Measurements from ENCODE around the gene DGKD. TPM values are rescaled to one million over a fixed set of nuclear protein-coding genes. Genes with fewer than 3 reads are reported as not detected.

Gene DGKD
- total and polyA plus RNA-seq, 7 donors: 59.4 to 365 (median 173) TPM

- Histone ChIP-seq H3K27me3 (ENCODE audit: insufficient read depth in 3 of 3, low read length in 2 of 3) (no peaks in the 10 kb centered on the region), H3K4me3 (no peak overlapping the region), H3K27ac (peak overlapping the region; percentile 96), H3K9me3 (no peaks in the 10 kb centered on the region), H3K4me1 (peaks cover 59% of the 10 kb centered on the region), H3K36me3 (ENCODE audit: insufficient read depth in 1 of 2, low read depth in 1 of 2) (peaks cover 12 to 72% of the 10 kb centered on the region in 2 donors)
- ATAC-seq (peak; percentile 36 to 75 (median 63)), DNase-seq (peak in 1 of 2 donors; percentile 78)
- 34 to 61% (median 44%) methylated on average over 15 of the region's 15 CpGs for WGBS, 3 donors
- intact Hi-C loops (cut with DNase I): loop anchor here (2.0 to 5.0 kb wide), 2 partner anchors 29 to 79 kb away; no protein-coding TSS in a partner anchor
- no peak for TF ChIP-seq CTCF (IDR thresholded peaks at IDR 0.05)
These were observed 81.9 kb downstream of the DGKD start for GRCh38 chr2:233436191-233436581.

GRCh38 chr2:233436691-233437438 is 82.6 kb downstream of the DGKD start:
- TF ChIP-seq CTCF (IDR thresholded peaks at IDR 0.05): no peak
- ATAC-seq (peak; percentile 4 to 28 (median 12)), DNase-seq (no peak)
- Histone ChIP-seq H3K27ac (peak overlapping the region; percentile 96), H3K4me3 (no peak overlapping the region), H3K4me1 (peaks cover 59% of the 10 kb centered on the region), H3K9me3 (no peaks in the 10 kb centered on the region), H3K36me3 (ENCODE audit: insufficient read depth in 1 of 2, low read depth in 1 of 2) (peaks cover 12 to 76% of the 10 kb centered on the region in 2 donors), H3K27me3 (ENCODE audit: insufficient read depth in 3 of 3, low read length in 2 of 3) (no peaks in the 10 kb centered on the region)
- intact Hi-C loops (cut with DNase I): loop anchor here (2.0 to 5.0 kb wide), 2 partner anchors 30 to 80 kb away; no protein-coding TSS in a partner anchor
- WGBS, 3 donors: 38 to 62% (median 39%) methylated on average over 17 of the region's 17 CpGs

GRCh38 chr2:233437439-233437955 is 83.2 kb downstream of the DGKD start:
- ATAC-seq: peak; percentile 6 to 14 (median 8)
- WGBS, 3 donors: 54 to 68% (median 56%) methylated on average over 14 of the region's 14 CpGs
- no peak for TF ChIP-seq CTCF (IDR thresholded peaks at IDR 0.05)
- no peaks in the 10 kb centered on the region for H3K27me3 ChIP-seq (ENCODE audit: insufficient read depth in 3 of 3, low read length in 2 of 3)
- H3K9me3 ChIP-seq: no peaks in the 10 kb centered on the region
- intact Hi-C loops (cut with DNase I): loop anchor here (2.0 to 5.0 kb wide), 2 partner anchors 31 to 80 kb away; no protein-coding TSS in a partner anchor
- H3K36me3 ChIP-seq (ENCODE audit: insufficient read depth in 1 of 2, low read depth in 1 of 2): peaks cover 12 to 83% of the 10 kb centered on the region in 2 donors
- peaks cover 54% of the 10 kb centered on the region for H3K4me1 ChIP-seq
- no peak for DNase-seq
- no peak overlapping the region for H3K4me3 ChIP-seq
- peak overlapping the region; percentile 96 for H3K27ac ChIP-seq

- H3K9me3 ChIP-seq: no peaks in the 10 kb centered on the region
- WGBS, 3 donors: 87 to 92% (median 88%) methylated on average over 15 of the region's 15 CpGs
- DNase-seq (no peak), ATAC-seq (no peak)
- no peak overlapping the region for H3K4me3 ChIP-seq
- intact Hi-C loops (cut with DNase I): loop anchor here in 1 of 2 donors (5.0 kb wide), 1 partner anchor 81 kb away; no protein-coding TSS in a partner anchor
- H3K27me3 ChIP-seq (ENCODE audit: insufficient read depth in 3 of 3, low read length in 2 of 3): no peaks in the 10 kb centered on the region
- no peak for TF ChIP-seq CTCF (IDR thresholded peaks at IDR 0.05)
- peaks cover 51% of the 10 kb centered on the region for H3K4me1 ChIP-seq
- peaks cover 12 to 94% of the 10 kb centered on the region in 2 donors for H3K36me3 ChIP-seq (ENCODE audit: insufficient read depth in 1 of 2, low read depth in 1 of 2)
- peak overlapping the region; percentile 53 for H3K27ac ChIP-seq
These were observed 84.4 kb downstream of the DGKD start for GRCh38 chr2:233438573-233439147.
